MM.1S (cell line): Measurements from ENCODE around the gene PLXND1.

Experiments
- DNase-seq: peaks from one replicate; pipeline ENCODE4 v3.0.0-alpha.2; 2015
- H2AFZ ChIP-seq: fragments of 300-600 bp; sonication (generic); 2 replicates; pipeline ENCODE4 v1.6.0; 2016; ENCODE audit warnings: antibody characterized with exemption, low read length
- H3F3A ChIP-seq: fragments of 300-600 bp; sonication (generic); 2 replicates; pipeline ENCODE4 v1.6.1; 2016; ENCODE audit warnings: mild to moderate bottlenecking, antibody characterized with exemption, low read length, moderate library complexity, mixed read lengths; ENCODE audit not compliant: insufficient read depth
- H3K27ac ChIP-seq: fragments of 300-600 bp; sonication (generic); 2 replicates; pipeline ENCODE4 v1.5.1; 2016; ENCODE audit warnings: mild to moderate bottlenecking, low read length
- H3K27me3 ChIP-seq: fragments of 300-600 bp; sonication (generic); replicated peaks from 2 replicates; pipeline ENCODE4 v1.6.0; 2016; ENCODE audit warnings: low read length; ENCODE audit not compliant: insufficient read depth
- H3K36me3 ChIP-seq: fragments of 300-600 bp; sonication (generic); replicated peaks from 2 replicates; pipeline ENCODE4 v1.6.1; 2016; ENCODE audit warnings: mild to moderate bottlenecking, low read length, mixed read lengths; ENCODE audit not compliant: insufficient read depth
- H3K4me1 ChIP-seq: fragments of 300-600 bp; sonication (generic); 2 replicates; pipeline ENCODE4 v1.6.1; 2016; ENCODE audit warnings: low read length, mixed read lengths
- H3K4me2 ChIP-seq: fragments of 300-600 bp; sonication (generic); 2 replicates; pipeline ENCODE4 v1.6.0; 2016; ENCODE audit warnings: low read depth, low read length
- H3K4me3 ChIP-seq: fragments of 300-600 bp; sonication (generic); 2 replicates; pipeline ENCODE4 v1.5.1; 2016; ENCODE audit warnings: low read length, mixed read lengths
- H3K79me2 ChIP-seq: fragments of 300-600 bp; sonication (generic); 2 replicates; pipeline ENCODE4 v1.6.1; 2016; ENCODE audit warnings: mixed run types, low read length, mixed read lengths
- H3K9ac ChIP-seq: fragments of 300-600 bp; sonication (generic); 2 replicates; pipeline ENCODE4 v1.6.1; 2016; ENCODE audit warnings: low read length, mixed read lengths
- H3K9me2 ChIP-seq: fragments of 300-600 bp; sonication (generic); replicated peaks from 2 replicates; pipeline ENCODE4 v1.6.1; 2016; ENCODE audit warnings: mild to moderate bottlenecking, low read length, mixed read lengths; ENCODE audit not compliant: insufficient read depth
- H3K9me3 ChIP-seq: fragments of 300-600 bp; sonication (generic); replicated peaks from 2 replicates; pipeline ENCODE4 v1.6.1; 2016; ENCODE audit warnings: mild to moderate bottlenecking, low read length, mixed read lengths; ENCODE audit not compliant: insufficient read depth
- H4K20me1 ChIP-seq: fragments of 300-600 bp; sonication (generic); 2 replicates; pipeline ENCODE4 v1.6.1; 2016; ENCODE audit warnings: mild to moderate bottlenecking, low read length, moderate library complexity, mixed read lengths; ENCODE audit not compliant: insufficient read depth
- EZH2 ChIP-seq: fragments of 300-600 bp; sonication (generic); optimal IDR thresholded peaks from 2 replicates; pipeline ENCODE3; 2017; ENCODE audit warnings: low read depth, mild to moderate bottlenecking, antibody characterized with exemption, low read length, mixed read lengths
- EZH2phosphoT487 ChIP-seq: fragments of 300-600 bp; sonication (generic); IDR thresholded peaks from 2 replicates; pipeline ENCODE4 v1.6.1; 2018; ENCODE audit warnings: antibody characterized with exemption, low read length
- TF ChIP-seq, protein P1 (sequence below): fragments of 300-600 bp; sonication (generic); IDR thresholded peaks from 2 replicates; pipeline ENCODE4 v1.5.1; 2016; ENCODE audit warnings: antibody characterized with exemption, low read length, mixed read lengths

PLXND1 gene

DNA sequence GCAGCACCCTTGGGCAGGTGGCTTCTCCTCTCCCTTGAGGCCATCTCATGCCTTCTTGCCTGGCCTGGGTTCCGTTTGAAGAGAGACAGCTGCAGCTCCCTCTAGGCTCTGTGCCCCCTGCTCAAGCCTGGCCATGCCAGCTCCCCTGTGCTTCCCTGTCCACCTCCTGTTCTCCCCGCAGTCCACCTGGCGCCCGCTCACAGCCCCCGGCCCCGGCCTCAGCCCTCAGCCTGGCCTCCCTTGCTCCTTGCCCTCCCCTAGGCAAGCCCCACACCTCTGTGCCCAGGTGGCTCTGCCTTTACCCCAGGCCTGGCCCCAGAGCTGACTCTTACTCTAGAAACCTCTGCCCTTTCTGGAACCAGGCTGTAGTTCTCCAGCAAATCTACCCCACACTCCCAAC is 91.9 kb downstream of the PLXND1 start:
- Histone ChIP-seq H3K9me3 (no peaks in the 10 kb centered on the region), H3K79me2 (no peaks in the 10 kb centered on the region), H3K36me3 (no peaks in the 10 kb centered on the region), H3F3A (no peaks in the 10 kb centered on the region), H2AFZ (no peak overlapping the region), H3K27ac (no peak overlapping the region), H3K27me3 (no peaks in the 10 kb centered on the region), H4K20me1 (no peaks in the 10 kb centered on the region), H3K9me2 (no peaks in the 10 kb centered on the region), H3K4me3 (no peak overlapping the region), H3K4me1 (no peaks in the 10 kb centered on the region), H3K4me2 (no peak overlapping the region), H3K9ac (no peak overlapping the region)
- DNase-seq = no peak
- TF ChIP-seq, protein P1, sequence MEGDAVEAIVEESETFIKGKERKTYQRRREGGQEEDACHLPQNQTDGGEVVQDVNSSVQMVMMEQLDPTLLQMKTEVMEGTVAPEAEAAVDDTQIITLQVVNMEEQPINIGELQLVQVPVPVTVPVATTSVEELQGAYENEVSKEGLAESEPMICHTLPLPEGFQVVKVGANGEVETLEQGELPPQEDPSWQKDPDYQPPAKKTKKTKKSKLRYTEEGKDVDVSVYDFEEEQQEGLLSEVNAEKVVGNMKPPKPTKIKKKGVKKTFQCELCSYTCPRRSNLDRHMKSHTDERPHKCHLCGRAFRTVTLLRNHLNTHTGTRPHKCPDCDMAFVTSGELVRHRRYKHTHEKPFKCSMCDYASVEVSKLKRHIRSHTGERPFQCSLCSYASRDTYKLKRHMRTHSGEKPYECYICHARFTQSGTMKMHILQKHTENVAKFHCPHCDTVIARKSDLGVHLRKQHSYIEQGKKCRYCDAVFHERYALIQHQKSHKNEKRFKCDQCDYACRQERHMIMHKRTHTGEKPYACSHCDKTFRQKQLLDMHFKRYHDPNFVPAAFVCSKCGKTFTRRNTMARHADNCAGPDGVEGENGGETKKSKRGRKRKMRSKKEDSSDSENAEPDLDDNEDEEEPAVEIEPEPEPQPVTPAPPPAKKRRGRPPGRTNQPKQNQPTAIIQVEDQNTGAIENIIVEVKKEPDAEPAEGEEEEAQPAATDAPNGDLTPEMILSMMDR = no peak

DNA sequence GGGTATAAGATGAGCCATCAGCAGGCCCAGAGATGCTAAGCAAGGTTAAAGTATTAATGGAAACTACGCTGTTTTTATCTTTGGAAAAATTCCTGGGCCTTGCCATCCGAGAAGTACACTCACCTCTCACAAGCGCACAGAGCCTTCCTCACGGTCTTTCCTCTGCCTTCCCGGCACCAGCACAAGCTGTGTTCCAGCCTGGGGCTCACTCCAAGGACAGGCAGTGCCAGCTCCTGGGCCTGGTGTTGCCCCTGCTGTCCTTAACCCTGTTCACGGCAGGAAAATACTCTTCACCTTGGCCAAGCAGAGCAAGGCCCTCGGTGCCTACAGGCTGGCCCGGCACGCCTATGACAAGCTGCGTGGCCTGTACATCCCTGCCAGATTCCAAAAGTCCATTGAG is 92.4 kb downstream of the PLXND1 start:
- Histone ChIP-seq H3K4me2 (no peak overlapping the region), H3K27me3 (no peaks in the 10 kb centered on the region), H2AFZ (no peak overlapping the region), H3K36me3 (no peaks in the 10 kb centered on the region), H3K9ac (no peak overlapping the region), H3K4me3 (no peak overlapping the region), H3K27ac (no peak overlapping the region), H3K9me2 (no peaks in the 10 kb centered on the region), H3F3A (no peaks in the 10 kb centered on the region), H4K20me1 (no peaks in the 10 kb centered on the region), H3K4me1 (no peaks in the 10 kb centered on the region), H3K79me2 (no peaks in the 10 kb centered on the region), H3K9me3 (no peaks in the 10 kb centered on the region)
- TF ChIP-seq, protein P1 = no peak
- no peak for TF ChIP-seq EZH2
- DNase-seq = no peak

DNA sequence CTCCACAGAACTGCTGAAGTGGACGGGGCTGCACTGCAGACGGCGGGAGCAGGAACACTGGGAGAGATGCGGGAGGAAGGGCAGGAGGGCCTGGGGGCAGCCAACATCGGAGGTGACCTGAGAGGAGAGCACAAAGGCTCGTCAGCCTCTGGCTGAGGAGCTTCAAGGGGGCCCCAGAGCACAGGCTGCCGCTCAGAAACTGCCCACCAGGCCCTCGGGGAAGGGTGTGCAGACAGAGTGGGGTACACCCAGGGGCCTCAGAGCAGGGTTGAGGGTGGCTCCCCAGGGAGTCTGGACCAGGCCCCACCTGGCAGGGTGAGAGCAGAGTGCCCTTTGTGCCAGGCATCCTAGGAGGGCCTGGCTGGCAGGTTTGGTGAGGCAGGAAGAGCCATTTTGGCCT is 92.8 kb downstream of the PLXND1 start:
- no peak for DNase-seq
- Histone ChIP-seq H3K79me2 (no peaks in the 10 kb centered on the region), H3K4me2 (no peak overlapping the region), H3K27ac (no peak overlapping the region), H2AFZ (no peak overlapping the region), H3K4me3 (no peak overlapping the region), H3K4me1 (no peaks in the 10 kb centered on the region), H3K9me3 (no peaks in the 10 kb centered on the region), H4K20me1 (no peaks in the 10 kb centered on the region), H3K36me3 (no peaks in the 10 kb centered on the region), H3K9me2 (no peaks in the 10 kb centered on the region), H3K27me3 (no peaks in the 10 kb centered on the region), H3F3A (no peaks in the 10 kb centered on the region), H3K9ac (no peak overlapping the region)
- TF ChIP-seq EZH2phosphoT487 (no peak), EZH2 (no peak)
- TF ChIP-seq, protein P1 = no peak

GRCh38 chr3:129512595-129512994 is 93.9 kb downstream of the PLXND1 start:
- Histone ChIP-seq H3K36me3 (no peaks in the 10 kb centered on the region), H3K4me2 (no peak overlapping the region), H3K4me1 (no peaks in the 10 kb centered on the region), H3K79me2 (no peaks in the 10 kb centered on the region), H2AFZ (no peak overlapping the region), H3K27ac (no peak overlapping the region), H3K4me3 (no peak overlapping the region), H3K9me2 (no peaks in the 10 kb centered on the region), H3K9ac (no peak overlapping the region), H3F3A (no peaks in the 10 kb centered on the region), H4K20me1 (no peaks in the 10 kb centered on the region), H3K27me3 (no peaks in the 10 kb centered on the region), H3K9me3 (no peaks in the 10 kb centered on the region)
- DNase-seq = no peak
- TF ChIP-seq, protein P1 = no peak
- no peak for TF ChIP-seq EZH2phosphoT487
- no peak for TF ChIP-seq EZH2
